CD14-positive monocyte (primary cell): Measurements from ENCODE around the gene KIRREL3. TPM values are rescaled to one million over a fixed set of nuclear protein-coding genes. Genes with fewer than 3 reads are reported as not detected.
A peak's percentile ranks its signal among the peaks of the same experiment; 100 is the strongest.

Source experiments
- DNase-seq, 3 donors: peaks; one replicate each; pipeline ENCODE4 v3.0.0-alpha.2; 2011 to 2022
- H2AFZ ChIP-seq: 2 replicates; pipeline ENCODE4 v1.6.0; 2012; ENCODE audit warnings: mild to moderate bottlenecking, low read depth, low read length, inconsistent platforms; ENCODE audit not compliant: insufficient read depth, poor library complexity, severe bottlenecking
- H3K27ac ChIP-seq, 2 donors: 1 replicate in 1 of 2; 2 replicates in 1 of 2; pipeline ENCODE4 v1.5.1; 2012 to 2013; ENCODE audit warnings: low read length in 2 of 2, control low read depth in 1 of 2, inconsistent platforms in 1 of 2, low read depth in 1 of 2, mild to moderate bottlenecking in 1 of 2
- H3K27me3 ChIP-seq, 2 donors: one replicate each; pipeline versions ENCODE4 v1.6.0 to v1.6.1; 2011 to 2013; ENCODE audit warnings: low read length in 2 of 2; ENCODE audit not compliant: control insufficient read depth in 2 of 2, insufficient read depth in 2 of 2
- H3K36me3 ChIP-seq, 2 donors: replicated peaks in 1 of 2; 1 replicate in 1 of 2; 2 replicates in 1 of 2; pipeline versions ENCODE4 v1.5.1 to v1.6.1; 2012 to 2013; ENCODE audit warnings: low read length in 2 of 2, control low read depth in 1 of 2, inconsistent platforms in 1 of 2, mild to moderate bottlenecking in 1 of 2; ENCODE audit not compliant: insufficient read depth in 2 of 2, control insufficient read depth in 1 of 2
- H3K4me1 ChIP-seq, 2 donors: 1 replicate in 1 of 2; 2 replicates in 1 of 2; pipeline versions ENCODE4 v1.5.1 to v1.6.1; 2012 to 2013; ENCODE audit warnings: low read length in 2 of 2, control low read depth in 1 of 2, inconsistent platforms in 1 of 2, mild to moderate bottlenecking in 1 of 2, moderate library complexity in 1 of 2; ENCODE audit not compliant: insufficient read depth in 2 of 2, control insufficient read depth in 1 of 2
- H3K4me2 ChIP-seq: replicated peaks from 2 replicates; pipeline ENCODE3; 2012; ENCODE audit warnings: low read length, moderate library complexity, mild to moderate bottlenecking; ENCODE audit not compliant: poor library complexity, severe bottlenecking; ENCODE audit errors: extremely low read depth
- H3K4me3 ChIP-seq, 3 experiments: fragments of 200-600 bp in 1 of 3; sonication (generic) in 1 of 3; replicated peaks in 1 of 3; 1 replicate in 2 of 3; 2 replicates in 1 of 3; pipeline ENCODE4 v1.5.1; 2011 to 2013; ENCODE audit warnings: low read length in 3 of 3, mild to moderate bottlenecking in 3 of 3, control low read depth in 2 of 3, low read depth in 2 of 3, inconsistent platforms in 1 of 3, moderate library complexity in 1 of 3
- H3K79me2 ChIP-seq: 2 replicates; pipeline ENCODE4 v1.6.0; 2012; ENCODE audit warnings: mild to moderate bottlenecking, control low read depth, inconsistent platforms, low read length, moderate library complexity; ENCODE audit not compliant: insufficient read depth
- H3K9ac ChIP-seq: 2 replicates; pipeline ENCODE4 v1.6.0; 2017; ENCODE audit warnings: low read length, mild to moderate bottlenecking; ENCODE audit not compliant: insufficient read depth, poor library complexity, severe bottlenecking
- H3K9me3 ChIP-seq, 2 donors: replicated peaks in 1 of 2; 1 replicate in 1 of 2; 2 replicates in 1 of 2; pipeline versions ENCODE4 v1.5.1 to v1.6.1; 2012 to 2013; ENCODE audit warnings: low read length in 2 of 2, control low read depth in 1 of 2; ENCODE audit not compliant: control insufficient read depth in 1 of 2, insufficient read depth in 1 of 2
- H4K20me1 ChIP-seq: 2 replicates; pipeline ENCODE4 v1.6.0; 2012; ENCODE audit warnings: mild to moderate bottlenecking, low read length, control low read depth, moderate library complexity; ENCODE audit not compliant: insufficient read depth
- H3K27ac Mint-ChIP-seq, 7 donors: one replicate each; pipeline ENCODE4 v1.8.0; 2020; ENCODE audit warnings: mild to moderate bottlenecking in 7 of 7, mixed read lengths in 7 of 7, moderate library complexity in 6 of 7, inconsistent platforms in 2 of 7
- H3K27me3 Mint-ChIP-seq, 3 donors: one replicate each; pipeline ENCODE4 v1.8.0; 2021 to 2022; ENCODE audit warnings: low read depth in 3 of 3, mild to moderate bottlenecking in 3 of 3, mixed read lengths in 3 of 3, moderate library complexity in 3 of 3, inconsistent platforms in 1 of 3
- H3K36me3 Mint-ChIP-seq, 2 donors: one replicate each; pipeline ENCODE4 v1.8.0; 2020; ENCODE audit warnings: mixed read lengths in 2 of 2, inconsistent platforms in 1 of 2, mild to moderate bottlenecking in 1 of 2
- H3K4me1 Mint-ChIP-seq: one replicate; pipeline ENCODE4 v1.8.0; 2020; ENCODE audit warnings: mild to moderate bottlenecking, mixed read lengths
- H3K4me3 Mint-ChIP-seq, 2 donors: one replicate each; pipeline ENCODE4 v1.8.0; 2020; ENCODE audit warnings: mild to moderate bottlenecking in 2 of 2, mixed read lengths in 2 of 2, moderate library complexity in 1 of 2
- H3K9me3 Mint-ChIP-seq, 7 donors: one replicate each; pipeline ENCODE4 v1.8.0; 2020 to 2022; ENCODE audit warnings: mixed read lengths in 7 of 7, mild to moderate bottlenecking in 6 of 7, moderate library complexity in 6 of 7, inconsistent platforms in 2 of 7
- WGBS: methylation state at CpG from one replicate; pipeline ENCODE4 v1.1.5; 2013; ENCODE audit warnings: missing lambda C conversion rate; ENCODE audit not compliant: insufficient coverage; 5-methylcytosine and 5-hydroxymethylcytosine counted together
- intact Hi-C, 2 donors: fragments of 100-400 bp; cut with micrococcal nuclease; formaldehyde crosslinking; loops; one replicate each; pipeline versions ENCODE4 v1.15.0 to v1.15.1; 2023
- polyA plus RNA-seq, 3 donors: library from polyadenylated mRNA; depleted of rRNA in 1 of 3; unstranded in 2 of 3; stranded (reverse) in 1 of 3; fragments of 300-500 nt in 2 of 3; fragments of >200 nt in 1 of 3; fragmentation: Illumina TruSeq in 2 of 3; gene quantifications; 1 replicate in 2 of 3; 2 replicates in 1 of 3; pipeline ENCODE4 v1.2.3, GENCODE V29; 2012 to 2021
- TF ChIP-seq, protein P1 (sequence below): fragments of 200-600 bp; IDR thresholded peaks from one replicate; pipeline ENCODE4 v1.8.0; 2022; ENCODE audit warnings: antibody characterized with exemption, mild to moderate bottlenecking

KIRREL3 gene
- polyA plus RNA-seq, 3 donors: not detected

DNA sequence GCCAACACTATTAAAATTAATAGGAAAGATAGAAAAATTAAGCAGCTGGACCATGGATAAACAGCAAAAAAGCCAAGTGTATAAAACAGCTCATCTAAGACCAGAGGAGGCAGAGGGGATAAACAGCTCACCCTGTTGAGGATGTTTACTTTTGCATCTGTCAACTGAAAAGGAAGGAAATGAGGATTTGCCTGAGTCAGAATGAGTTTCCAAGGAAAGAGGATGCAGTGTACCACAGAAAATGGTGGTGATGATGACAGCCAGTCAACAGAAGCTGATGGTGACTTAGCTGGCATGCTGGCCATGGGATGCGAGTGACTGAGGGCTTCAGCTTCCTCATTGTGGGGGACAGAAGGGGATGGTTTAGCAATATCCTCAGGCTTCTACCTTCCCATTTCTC lies 183.5 kb downstream of the KIRREL3 start:
- Mint-ChIP-seq H3K9me3 (peaks cover 0 to 3% (median 0%) of the 10 kb centered on the region in 7 donors), H3K4me3 (no peak overlapping the region), H3K27me3 (peaks cover 2 to 5% (median 2%) of the 10 kb centered on the region in 3 donors), H3K4me1 (peaks cover 5% of the 10 kb centered on the region), H3K27ac (no peak overlapping the region), H3K36me3 (no peaks in the 10 kb centered on the region)
- no peak overlapping the region for H3K4me3 ChIP-seq
- H2AFZ ChIP-seq: no peak overlapping the region
- H3K9ac ChIP-seq: no peak overlapping the region
- no peaks in the 10 kb centered on the region for H3K4me1 ChIP-seq
- H3K9me3 ChIP-seq: no peaks in the 10 kb centered on the region
- H3K27ac ChIP-seq: no peak overlapping the region
- H3K27me3 ChIP-seq: no peaks in the 10 kb centered on the region
- intact Hi-C loops: no loop called here
- TF ChIP-seq, protein P1, sequence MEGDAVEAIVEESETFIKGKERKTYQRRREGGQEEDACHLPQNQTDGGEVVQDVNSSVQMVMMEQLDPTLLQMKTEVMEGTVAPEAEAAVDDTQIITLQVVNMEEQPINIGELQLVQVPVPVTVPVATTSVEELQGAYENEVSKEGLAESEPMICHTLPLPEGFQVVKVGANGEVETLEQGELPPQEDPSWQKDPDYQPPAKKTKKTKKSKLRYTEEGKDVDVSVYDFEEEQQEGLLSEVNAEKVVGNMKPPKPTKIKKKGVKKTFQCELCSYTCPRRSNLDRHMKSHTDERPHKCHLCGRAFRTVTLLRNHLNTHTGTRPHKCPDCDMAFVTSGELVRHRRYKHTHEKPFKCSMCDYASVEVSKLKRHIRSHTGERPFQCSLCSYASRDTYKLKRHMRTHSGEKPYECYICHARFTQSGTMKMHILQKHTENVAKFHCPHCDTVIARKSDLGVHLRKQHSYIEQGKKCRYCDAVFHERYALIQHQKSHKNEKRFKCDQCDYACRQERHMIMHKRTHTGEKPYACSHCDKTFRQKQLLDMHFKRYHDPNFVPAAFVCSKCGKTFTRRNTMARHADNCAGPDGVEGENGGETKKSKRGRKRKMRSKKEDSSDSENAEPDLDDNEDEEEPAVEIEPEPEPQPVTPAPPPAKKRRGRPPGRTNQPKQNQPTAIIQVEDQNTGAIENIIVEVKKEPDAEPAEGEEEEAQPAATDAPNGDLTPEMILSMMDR: no peak
- WGBS: no CpG with 5 or more reads among the region's 1 CpG
- DNase-seq: peak in 1 of 3 donors; percentile 22
- no peaks in the 10 kb centered on the region for H3K36me3 ChIP-seq
- H3K79me2 ChIP-seq: no peaks in the 10 kb centered on the region
- H3K4me2 ChIP-seq: no peak overlapping the region
- H4K20me1 ChIP-seq: no peaks in the 10 kb centered on the region

DNA sequence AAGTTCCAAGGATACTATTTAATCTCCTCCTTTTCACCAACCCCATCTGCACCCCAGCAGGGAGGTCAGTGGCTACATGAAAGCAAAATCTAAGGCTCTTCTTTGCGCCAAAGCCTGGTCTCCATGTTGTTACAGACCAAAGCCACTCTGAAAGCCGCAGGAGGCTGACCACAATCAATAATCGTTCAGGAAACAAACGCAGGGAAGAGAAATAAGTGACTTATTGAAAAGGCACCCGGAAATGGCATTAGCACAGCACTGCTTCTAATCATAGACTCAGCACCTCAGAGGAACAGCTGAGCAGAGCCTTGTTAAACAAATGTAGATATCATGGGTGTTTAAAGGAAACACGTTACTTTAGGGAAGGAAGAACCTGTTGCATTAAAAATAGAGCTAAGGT lies 183.9 kb downstream of the KIRREL3 start:
- Histone ChIP-seq H3K9ac (no peak overlapping the region), H3K36me3 (no peaks in the 10 kb centered on the region), H3K4me3 (no peak overlapping the region), H3K27ac (no peak overlapping the region), H2AFZ (no peak overlapping the region), H3K27me3 (no peaks in the 10 kb centered on the region), H4K20me1 (no peaks in the 10 kb centered on the region), H3K9me3 (no peaks in the 10 kb centered on the region), H3K4me1 (no peaks in the 10 kb centered on the region), H3K4me2 (no peak overlapping the region), H3K79me2 (no peaks in the 10 kb centered on the region)
- H3K4me3 Mint-ChIP-seq: no peak overlapping the region
- WGBS: 29% methylated on average over 1 of the region's 6 CpGs
- DNase-seq: no peak
- no peaks in the 10 kb centered on the region for H3K36me3 Mint-ChIP-seq
- TF ChIP-seq, protein P1: no peak
- H3K4me1 Mint-ChIP-seq: peaks cover 5% of the 10 kb centered on the region
- peaks cover 0 to 3% (median 0%) of the 10 kb centered on the region in 7 donors for H3K9me3 Mint-ChIP-seq
- H3K27ac Mint-ChIP-seq: no peak overlapping the region
- H3K27me3 Mint-ChIP-seq: peaks cover 2 to 5% (median 2%) of the 10 kb centered on the region in 3 donors
- intact Hi-C loops: no loop called here
